Endometrium (tissue), 2 donors: ENCODE results near the gene KDM2A.

Source experiments
- FAIRE-seq: peaks from 2 replicates; lab custom pipeline; 2012; peaks lifted over from hg19 to GRCh38; lab: Jason Lieb, UNC
- donor health status: control.
- donor health status: control.

The KDM2A gene

DNA sequence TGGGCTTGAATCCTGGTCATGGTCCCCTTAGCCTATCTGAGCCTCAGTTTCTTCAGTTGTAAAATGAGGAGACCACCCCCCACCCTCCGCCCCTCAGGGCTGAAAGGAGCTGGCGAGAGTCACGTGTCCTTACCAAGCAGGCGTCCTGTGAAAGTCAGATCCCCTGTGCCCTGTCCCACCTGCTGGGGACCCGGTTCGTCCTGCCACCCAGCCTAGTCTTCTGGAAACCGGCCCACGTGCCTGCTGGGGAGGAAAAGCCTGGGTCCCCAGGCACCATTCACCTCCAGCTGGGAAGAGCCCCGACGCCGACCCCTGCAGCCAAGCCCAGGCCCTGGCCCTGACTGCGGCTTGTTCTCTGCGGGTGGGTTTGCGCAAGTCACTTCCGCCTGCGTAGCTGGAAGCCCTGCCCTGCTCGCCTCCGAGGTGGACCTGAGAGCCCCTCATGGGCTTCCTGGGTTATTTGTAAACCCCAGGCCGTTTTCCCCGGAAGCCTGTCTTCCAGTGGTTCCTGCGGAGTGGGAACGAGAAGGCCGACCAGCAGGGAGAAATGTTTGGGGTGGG, 183.6 kb downstream of the KDM2A start:
- FAIRE-seq: no peak

GRCh38 chr11:67303132-67303834, 184.2 kb downstream of the KDM2A start, which contains the start of gene SSH3:
Gene SSH3 (plus strand): TSS chr11:67303530. CDS start chr11:67303626, 96 bp downstream.
- no peak for FAIRE-seq

GRCh38 chr11:67303835-67304411, 184.9 kb downstream of the KDM2A start:
- FAIRE-seq: no peak

GRCh38 chr11:67304511-67305113, 185.5 kb downstream of the KDM2A start:
- FAIRE-seq: no peak

DNA sequence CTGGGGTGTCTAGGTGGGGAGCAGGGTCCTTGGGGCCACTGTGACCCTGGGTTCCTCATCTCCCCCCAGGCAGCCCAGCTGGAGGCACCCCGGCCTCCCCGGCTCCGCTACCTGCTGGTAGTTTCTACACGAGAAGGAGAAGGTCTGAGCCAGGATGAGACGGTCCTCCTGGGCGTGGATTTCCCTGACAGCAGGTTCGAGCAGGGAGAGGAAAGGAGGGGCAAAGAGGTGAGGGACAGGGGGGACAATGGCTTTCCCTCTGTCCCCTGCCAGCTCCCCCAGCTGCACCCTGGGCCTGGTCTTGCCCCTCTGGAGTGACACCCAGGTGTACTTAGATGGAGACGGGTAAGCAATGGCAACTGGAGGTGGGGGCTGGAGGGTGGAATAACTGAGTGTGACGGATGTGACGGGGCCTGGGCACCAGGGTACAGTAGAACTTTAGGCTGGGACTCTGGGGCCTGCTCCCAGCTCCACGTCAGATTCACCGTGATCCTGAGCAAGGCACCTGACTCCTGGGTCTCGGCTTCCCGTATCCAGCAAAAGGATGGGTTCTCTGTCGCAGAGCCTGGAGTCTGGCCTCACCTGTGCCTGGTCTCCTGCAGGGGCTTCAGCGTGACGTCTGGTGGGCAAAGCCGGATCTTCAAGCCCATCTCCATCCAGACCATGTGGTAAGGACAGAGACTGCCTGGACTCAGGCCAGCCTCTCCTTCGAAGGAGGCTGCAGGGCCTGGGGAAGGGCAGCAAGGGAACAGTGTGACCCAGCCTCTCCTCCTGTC, 187.9 kb downstream of the KDM2A start:
- FAIRE-seq: no peak

- no peak for FAIRE-seq
These were observed 188.5 kb downstream of the KDM2A start for GRCh38 chr11:67307545-67308001.
